GM19395 (cell line): ENCODE measurements around the gene RUFY3.
"Not testable (repeated sequence)": the region's sequence is repeated elsewhere in the genome, so short reads cannot be mapped to it uniquely, and the experiment has no call there.

Experiments
- ATAC-seq: cut with Tn5 transposase; IDR thresholded peaks from one replicate; pipeline ENCODE4 v1.9.1; 2021; ENCODE audit warnings: mild to moderate bottlenecking, moderate library complexity; ENCODE audit not compliant: unreplicated experiment

Gene RUFY3, protein sequence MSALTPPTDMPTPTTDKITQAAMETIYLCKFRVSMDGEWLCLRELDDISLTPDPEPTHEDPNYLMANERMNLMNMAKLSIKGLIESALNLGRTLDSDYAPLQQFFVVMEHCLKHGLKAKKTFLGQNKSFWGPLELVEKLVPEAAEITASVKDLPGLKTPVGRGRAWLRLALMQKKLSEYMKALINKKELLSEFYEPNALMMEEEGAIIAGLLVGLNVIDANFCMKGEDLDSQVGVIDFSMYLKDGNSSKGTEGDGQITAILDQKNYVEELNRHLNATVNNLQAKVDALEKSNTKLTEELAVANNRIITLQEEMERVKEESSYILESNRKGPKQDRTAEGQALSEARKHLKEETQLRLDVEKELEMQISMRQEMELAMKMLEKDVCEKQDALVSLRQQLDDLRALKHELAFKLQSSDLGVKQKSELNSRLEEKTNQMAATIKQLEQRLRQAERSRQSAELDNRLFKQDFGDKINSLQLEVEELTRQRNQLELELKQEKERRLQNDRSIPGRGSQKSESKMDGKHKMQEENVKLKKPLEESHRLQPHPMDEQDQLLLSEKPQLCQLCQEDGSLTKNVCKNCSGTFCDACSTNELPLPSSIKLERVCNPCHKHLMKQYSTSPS

DNA sequence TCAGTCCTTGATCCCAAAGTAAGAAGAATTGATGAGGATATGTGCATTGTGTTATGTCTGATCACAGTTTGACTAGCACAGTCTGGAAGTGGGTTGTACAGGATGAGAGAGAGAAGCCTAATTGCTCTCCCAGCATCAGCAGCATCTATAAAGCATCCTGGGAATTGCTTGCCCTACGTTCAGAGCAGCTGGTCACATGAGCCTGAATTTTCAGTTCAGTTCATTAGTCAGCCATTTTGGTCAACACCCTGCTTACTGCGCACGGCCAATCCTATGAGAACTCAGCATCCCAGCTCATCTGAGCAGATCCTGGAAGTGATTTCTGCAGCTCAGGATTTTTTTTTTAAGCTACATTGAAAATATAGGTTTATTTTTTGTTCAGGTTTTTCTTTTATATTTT lies at the start of gene RUFY3:
RUFY3 (plus strand) TSS at position 218 of the 400 bp plus-strand sequence. CDS start 610 bp downstream, outside the sequence.
- ATAC-seq: no peak

DNA sequence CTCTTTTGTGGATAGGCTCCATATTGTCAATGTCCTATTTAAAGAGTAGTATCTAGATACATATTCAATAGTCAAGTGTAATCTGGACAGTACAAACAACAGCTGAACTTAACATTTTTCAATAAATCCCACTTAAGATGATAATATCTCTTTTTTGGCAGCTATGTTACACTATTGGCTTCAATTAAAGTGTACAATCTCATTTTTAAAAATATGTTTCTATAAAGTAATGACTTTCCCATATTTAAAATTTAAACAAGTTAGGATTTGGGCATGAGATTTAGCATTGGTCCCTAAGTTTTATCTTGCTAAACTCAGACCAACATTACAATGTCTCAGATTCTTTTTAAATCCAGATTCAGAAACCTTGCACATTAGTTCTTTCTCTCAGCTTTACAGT lies 47.6 kb upstream of the RUFY3 start:
- ATAC-seq: no peak

DNA sequence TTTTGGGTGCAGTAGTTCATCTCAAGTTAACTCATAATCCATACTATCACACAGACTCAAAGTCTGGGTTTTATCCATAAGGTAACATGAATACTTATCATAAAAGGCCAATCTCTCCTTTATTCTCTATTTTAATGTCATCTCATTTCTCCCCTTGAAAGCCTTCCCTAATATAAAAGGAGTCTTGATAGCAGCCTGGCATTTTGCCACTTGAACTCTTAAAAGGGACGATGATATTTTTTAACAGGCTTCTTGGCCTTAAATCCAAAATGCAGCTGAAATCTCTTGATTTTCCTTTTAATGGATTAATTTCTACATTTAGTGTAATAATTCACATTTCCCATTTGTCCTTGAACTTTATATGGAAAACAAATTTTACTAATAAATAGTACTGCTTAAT lies 47.0 kb upstream of the RUFY3 start:
- ATAC-seq: no peak

DNA sequence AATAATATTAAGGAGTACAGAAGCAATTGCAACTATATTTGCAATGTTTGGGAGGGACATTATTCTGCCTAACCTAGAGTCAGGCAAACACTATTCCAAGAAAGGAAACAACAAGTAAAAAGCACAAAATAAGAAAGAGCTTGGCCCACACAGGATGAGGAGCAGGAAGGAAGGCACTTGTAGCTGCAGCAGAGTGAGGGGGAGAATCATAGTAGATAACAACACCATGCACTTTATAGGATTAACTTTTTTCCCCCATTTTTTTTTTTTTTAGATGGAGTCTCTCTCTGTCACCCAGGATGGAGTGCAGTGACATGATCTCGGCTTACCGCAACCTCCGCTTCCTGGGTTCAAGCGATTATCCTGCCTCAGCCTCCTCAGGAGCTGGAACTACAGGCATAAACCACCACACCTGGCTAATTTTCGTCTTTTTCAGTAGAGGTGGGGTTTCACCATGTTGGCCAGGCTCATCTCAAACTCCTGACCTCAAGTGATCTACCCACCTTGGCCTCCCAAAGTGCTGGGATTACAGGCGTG lies 45.1 kb upstream of the RUFY3 start:
- ATAC-seq: no peak

DNA sequence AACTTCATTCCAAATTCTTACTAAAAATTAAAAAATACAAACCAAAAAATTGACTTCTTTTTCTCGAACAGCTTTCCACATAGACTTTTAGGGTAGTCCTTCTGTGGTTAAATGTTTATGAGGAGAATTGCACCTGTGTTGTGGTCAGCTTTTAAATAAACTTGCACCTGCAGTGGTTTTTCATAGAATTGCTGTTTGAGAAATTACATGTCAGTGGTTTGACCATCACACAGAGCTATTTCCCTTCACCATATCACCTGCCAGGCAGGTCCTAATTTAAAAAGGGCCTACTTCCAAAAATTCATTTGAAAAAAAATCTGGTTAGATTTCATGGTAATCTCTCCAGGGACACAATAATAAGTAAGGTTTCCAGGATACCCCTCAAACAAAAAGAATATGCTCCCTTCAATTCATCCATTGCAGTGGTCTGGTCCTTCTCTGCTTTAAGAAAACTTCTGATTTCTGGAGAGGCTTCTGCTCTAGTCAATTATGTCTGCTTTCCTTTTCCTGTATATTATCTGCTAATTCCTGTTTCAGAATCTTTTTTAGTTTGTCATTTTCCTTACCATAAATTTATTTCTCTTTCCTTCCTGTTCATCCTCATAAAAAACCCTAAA lies 43.3 kb upstream of the RUFY3 start:
- ATAC-seq: peak; percentile 80

DNA sequence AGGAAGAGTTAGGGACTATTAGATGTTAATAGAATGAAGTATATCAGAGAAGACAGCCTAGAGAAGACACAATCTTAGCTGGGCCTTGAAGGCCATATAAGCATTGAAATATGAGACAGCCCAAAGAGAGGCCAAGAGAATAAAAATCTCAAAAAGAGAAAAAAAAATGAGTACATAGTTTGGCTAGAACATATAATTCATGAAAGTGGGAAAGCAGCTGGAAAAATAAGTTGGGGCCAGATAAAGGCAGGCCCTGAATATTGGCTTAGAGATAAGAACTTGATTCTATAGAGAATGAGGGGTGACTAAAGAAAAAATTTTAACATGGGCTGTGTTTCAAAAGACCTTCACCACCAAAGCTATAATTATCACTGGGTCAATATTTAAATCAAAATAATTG lies 40.8 kb upstream of the RUFY3 start:
- no peak for ATAC-seq

DNA sequence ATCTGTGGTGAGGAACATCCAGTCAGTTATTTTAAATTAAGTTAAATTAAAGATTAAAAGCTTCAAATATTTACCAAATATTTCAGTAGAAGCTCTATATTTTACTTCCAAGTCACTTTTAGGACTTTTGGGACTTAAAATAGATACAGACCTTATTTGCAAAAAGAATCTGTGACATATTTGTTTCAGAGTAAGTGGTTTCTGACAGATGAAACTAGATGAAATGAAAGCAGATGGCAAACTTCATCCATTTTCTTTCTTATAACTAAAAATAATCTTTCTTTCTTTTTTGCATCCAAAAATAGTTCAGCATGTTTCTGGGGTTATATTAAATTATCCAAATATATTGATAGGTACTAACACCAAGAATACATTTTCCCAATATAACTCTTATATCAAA lies 40.1 kb upstream of the RUFY3 start:
- ATAC-seq: peak; percentile 48

DNA sequence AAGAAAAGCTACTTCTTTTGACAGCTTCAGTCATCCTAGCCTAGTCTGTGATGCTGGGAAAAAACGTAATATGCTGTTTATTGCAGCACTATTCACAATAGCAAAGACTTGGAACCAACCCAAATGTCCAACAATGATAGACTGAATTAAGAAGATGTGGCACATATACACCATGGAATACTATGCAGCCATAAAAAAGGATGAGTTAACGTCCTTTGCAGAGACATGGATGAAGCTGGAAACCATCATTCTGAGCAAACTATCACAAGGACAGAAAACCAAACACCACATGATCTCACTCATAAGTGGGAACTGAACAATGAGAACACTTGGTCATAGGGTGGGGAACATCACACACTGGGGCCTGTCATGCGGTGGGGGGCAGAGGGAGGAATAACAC lies 39.6 kb upstream of the RUFY3 start:
- ATAC-seq: not testable (repeated sequence)

DNA sequence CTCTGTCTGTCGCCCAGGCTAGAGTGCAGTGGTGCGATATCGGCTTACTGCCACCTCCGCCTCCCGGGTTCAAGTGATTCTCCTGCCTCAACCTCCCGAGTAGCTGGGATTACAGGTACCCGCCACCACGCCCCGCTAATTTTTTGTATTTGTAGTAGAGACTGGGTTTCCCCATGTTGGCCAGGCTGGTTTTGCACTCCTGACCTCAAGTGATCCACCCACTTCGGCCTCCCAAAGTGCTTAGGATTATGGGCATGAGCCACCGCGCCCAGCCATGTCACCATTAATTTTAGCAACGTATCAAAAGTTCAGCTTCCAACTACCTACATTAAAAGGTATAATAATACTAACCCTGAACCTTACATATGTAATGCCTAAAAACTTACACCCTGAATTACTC lies 34.4 kb upstream of the RUFY3 start:
- peak; percentile 1 for ATAC-seq

DNA sequence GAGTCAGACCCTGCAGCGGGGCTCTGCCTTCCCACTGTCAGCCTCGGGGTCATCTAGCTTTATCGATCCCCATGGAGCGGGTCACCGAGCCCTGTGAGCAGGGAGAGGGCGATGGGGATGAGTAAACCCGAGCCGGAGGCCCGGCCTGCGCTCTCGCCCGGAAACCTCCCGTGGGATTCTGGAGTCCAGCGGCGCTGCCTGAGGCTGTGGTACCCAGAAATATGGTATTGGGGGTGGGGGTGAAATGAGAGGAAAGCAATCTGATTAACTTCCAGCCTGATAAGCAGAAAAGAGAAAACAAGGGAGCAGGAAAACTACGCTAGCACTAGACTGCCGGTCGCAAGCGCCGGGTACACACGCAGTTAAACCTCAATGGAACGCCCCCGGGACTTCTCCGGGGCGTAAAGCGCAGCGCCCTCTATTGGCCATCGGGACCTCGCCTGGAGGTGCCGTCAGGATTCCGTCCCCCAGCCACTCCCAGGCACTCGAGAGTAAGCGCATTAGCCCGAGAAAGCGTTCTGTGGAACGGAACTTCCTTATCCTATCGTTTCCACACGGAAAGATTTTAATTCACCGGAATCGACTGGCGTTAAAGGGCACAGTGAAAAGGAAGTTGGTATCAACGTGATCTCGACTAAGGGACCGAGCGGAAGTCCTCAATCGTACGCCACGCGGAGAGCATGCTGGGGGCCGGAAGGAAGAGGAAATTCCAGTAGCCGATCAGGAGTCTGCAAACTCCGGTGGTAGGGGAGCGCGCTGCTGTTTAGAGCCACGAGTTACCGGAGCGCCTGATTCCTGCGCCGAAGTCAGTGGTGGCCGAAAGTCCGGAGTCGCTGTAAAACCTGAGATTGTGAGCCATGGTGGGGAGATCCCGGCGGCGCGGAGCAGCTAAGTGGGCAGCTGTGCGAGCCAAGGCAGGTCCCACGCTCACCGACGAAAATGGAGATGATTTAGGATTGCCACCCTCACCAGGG lies 33.7 kb upstream of the RUFY3 start, which contains the start of gene UTP3:
UTP3 (plus strand) TSS at position 712 of the 974 bp plus-strand sequence; CDS start at position 858, 146 bp downstream.
- ATAC-seq: peak; percentile 95

DNA sequence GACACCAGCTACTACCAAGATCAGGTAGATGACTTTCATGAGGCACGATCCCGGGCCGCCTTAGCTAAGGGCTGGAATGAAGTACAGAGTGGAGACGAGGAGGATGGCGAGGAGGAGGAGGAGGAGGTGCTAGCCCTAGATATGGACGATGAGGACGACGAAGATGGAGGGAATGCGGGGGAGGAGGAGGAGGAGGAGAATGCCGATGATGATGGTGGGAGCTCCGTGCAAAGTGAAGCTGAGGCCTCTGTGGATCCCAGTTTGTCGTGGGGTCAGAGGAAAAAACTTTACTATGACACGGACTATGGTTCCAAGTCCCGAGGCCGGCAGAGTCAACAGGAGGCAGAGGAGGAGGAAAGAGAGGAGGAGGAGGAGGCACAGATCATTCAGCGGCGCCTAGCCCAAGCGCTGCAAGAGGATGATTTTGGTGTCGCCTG lies 33.0 kb upstream of the RUFY3 start:
- ATAC-seq: peak; percentile 3

DNA sequence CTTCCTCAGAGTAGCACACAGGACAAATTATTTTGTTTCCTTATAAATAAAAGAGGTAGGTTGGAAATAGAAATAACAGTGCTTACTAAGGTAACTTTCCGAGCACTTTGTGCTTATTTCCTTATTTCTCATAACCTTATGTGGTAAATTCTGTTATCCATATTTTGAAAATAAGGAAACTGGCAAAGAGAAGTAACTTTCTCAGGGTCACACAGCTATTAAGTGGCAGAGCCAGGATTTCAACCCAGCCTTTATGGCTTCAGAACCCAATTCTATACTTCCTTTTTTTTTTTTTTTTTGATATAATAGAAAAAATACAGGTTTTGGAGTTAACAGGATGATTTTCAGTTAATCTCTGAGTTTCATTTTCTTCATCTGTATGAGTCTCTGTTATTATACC lies 30.1 kb upstream of the RUFY3 start:
- ATAC-seq: no peak

DNA sequence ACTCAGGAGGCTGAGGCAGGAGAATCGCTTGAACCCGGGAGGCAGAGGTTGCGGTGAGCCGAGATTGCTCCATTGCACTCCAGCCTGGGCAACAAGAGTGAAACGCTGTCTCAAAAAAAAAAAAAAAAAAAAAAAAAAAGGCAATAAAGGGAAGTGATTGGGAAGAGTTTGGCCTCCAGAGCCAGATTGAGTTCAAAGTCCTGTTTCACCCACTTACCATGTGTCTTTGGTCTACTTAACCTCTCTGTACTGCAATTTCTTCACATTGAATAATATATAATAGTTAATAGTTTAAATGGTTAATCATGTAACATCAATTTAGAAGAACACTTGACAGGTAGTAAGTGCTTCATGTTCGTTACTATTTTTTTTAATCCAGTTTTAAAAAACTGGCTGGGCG lies 27.1 kb upstream of the RUFY3 start:
- not testable (repeated sequence) for ATAC-seq

DNA sequence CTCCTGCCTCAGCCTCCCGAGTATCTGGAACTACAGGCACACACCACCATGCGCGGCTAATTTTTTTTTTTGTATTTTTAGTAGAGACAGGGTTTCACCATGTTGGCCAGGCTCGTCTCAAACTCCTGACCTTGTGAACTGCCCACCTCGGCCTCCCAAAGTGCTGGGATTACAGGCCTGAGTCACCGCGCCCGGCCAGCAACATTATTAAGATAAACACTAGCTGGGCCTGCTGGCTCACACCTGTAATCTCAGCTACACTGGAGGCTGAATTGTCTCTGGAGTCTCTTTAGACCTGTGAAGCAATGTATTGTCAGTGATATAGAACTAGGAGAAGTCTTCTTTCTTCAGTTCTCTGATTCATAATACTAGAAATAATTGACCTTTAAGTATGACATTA lies 23.3 kb upstream of the RUFY3 start:
- ATAC-seq: not testable (repeated sequence)

DNA sequence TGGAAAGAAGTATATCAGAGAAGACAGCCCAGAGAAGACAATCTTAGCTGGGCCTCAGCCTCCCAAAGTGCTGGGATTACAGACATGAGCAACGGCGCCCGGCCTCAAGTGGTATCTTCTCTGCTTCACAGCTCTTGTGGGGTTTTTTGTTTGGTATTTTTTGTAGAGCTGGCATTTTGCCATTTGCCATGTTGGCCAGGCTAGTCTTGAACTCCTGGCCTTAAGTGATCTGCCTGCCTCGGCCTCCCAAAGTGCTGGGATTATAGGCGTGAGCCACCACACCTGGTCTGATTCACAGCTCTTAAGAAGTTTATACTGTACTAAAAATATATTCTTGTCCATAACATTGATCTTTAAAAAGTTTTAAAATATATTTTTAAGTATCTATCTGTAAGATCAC lies 21.1 kb upstream of the RUFY3 start:
- no peak for ATAC-seq

DNA sequence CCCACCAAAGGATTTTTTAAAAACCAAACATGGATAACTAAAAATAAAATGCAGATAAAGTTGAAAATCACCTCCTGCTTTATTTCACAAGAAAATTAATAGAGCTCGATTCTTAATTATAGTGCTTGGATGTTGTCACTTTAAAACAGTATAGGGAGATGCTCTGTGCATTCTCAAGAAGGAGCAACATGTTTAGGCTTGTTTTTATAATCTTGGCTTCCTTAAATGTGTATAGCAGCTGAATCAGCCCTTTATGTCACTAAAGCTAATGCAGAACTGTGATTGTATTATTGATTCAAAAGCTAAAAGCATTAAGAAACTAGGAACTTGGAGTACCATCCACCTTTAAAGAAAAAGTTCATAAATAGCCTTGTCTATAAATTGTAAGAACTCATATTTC lies 20.5 kb upstream of the RUFY3 start:
- no peak for ATAC-seq

DNA sequence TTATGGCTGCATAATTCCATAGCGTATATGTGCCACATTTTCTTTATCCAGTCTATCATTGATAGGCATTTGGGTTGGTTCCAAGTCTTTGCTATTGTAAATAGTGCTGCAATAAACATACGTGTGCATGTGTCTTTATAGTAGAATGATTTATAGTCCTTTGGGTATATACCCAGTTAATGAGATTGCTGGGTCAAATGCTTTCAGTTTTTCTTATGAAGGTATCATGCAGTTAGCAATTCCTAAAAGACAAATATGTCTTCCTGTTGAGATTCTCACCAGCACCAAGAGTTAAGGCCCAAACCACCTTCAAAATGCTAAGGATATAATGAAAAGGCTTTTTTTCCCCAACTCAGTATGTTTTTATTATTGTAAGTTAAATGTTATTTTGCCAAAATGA lies 19.2 kb upstream of the RUFY3 start:
- not testable (repeated sequence) for ATAC-seq

DNA sequence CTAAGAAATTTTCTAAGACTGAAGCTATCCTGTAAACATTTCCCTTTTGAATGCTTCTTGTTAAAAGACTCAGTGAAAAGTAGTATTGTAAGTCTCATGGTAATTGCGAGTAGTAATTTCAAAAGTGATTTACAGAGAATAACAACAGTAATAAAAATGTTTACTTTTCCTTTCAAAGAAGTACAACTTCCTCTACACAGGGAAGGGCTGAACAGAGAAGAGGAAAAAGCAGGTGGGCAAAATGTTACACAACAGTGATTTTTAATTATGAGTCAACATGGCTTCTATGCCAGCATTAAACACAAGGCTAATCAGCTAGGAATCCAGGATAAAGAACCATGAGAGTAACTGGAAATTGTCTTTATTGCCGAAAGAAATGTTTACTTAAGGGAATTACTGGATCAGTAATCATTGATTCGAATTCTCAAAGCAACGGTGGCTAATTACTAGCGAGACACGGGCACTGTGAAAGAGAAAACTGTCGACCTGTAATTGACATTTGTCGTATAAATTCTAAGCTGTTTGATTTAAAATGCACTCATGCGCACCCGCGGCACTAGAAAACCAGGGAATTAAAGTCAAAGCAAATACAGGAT lies 18.0 kb upstream of the RUFY3 start:
- ATAC-seq: no peak

DNA sequence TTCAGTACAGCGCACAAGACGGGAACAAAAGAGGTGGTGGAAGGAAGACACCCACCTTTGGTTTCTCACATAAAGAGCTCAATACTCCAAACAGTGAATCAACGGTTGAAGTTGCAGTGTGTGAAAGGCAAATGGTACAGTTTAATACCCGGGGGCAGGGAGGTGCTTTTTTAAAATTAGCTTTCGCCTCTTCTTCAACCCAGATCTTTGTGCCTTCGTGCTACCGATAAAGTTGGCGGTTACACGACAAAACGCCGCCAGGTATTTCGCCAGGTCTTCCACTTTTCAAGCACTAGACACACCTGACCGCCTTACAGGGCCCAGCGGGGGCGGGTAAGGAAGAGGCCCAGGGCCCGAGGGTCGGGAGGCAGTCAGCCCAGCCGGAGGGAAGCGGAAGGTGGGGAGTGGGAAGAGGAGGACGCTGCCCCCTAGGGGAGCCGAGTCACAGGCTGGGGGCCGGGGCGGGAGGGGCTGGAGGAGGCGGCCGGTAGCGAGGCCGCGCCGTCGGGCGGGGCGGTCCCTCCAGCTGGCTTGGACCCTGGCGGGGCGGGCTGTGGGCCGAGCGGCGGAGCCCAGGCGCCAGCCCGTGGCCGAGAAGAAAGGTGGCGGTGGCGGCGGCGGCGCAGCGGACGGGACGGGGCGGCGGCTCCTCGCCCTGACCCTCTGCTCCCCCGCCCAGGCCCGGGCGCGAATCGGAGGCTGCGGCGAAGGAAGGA lies 17.4 kb upstream of the RUFY3 start:
- peak; percentile 67 for ATAC-seq

DNA sequence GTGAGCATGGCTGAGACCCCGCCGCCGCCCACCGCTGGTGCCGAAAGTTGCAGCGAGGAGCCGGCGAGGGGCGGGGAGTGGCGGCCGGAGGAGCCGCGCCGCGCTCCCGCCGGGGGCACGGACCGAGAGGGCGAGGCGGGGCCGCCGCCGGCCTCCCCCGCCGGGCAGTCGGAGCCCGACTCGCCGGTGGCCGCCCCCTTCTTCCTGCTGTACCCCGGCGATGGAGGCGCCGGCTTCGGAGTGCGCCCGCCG lies 16.9 kb upstream of the RUFY3 start:
- ATAC-seq: peak; percentile 37
